GM12872 (cell line): Measurements from ENCODE around the gene ALDH16A1.

Experiments
- TF ChIP-seq, protein P1 (sequence below): IDR thresholded peaks from 3 replicates; pipeline ENCODE4 v1.5.1; 2011; ENCODE audit warnings: low read depth, mild to moderate bottlenecking, low read length, moderate library complexity; ENCODE audit not compliant: insufficient read depth

The ALDH16A1 gene

GRCh38 chr19:49491804-49492572, 39.0 kb downstream of the ALDH16A1 start:
- TF ChIP-seq, protein P1, sequence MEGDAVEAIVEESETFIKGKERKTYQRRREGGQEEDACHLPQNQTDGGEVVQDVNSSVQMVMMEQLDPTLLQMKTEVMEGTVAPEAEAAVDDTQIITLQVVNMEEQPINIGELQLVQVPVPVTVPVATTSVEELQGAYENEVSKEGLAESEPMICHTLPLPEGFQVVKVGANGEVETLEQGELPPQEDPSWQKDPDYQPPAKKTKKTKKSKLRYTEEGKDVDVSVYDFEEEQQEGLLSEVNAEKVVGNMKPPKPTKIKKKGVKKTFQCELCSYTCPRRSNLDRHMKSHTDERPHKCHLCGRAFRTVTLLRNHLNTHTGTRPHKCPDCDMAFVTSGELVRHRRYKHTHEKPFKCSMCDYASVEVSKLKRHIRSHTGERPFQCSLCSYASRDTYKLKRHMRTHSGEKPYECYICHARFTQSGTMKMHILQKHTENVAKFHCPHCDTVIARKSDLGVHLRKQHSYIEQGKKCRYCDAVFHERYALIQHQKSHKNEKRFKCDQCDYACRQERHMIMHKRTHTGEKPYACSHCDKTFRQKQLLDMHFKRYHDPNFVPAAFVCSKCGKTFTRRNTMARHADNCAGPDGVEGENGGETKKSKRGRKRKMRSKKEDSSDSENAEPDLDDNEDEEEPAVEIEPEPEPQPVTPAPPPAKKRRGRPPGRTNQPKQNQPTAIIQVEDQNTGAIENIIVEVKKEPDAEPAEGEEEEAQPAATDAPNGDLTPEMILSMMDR, result no peak

- TF ChIP-seq, protein P1, result no peak
Observed at GRCh38 chr19:49492573-49493405, 39.8 kb downstream of the ALDH16A1 start.

- TF ChIP-seq, protein P1, result no peak
Observed at GRCh38 chr19:49496574-49497008, 43.6 kb downstream of the ALDH16A1 start.

- TF ChIP-seq, protein P1, result no peak
Observed at GRCh38 chr19:49497047-49497788, 44.2 kb downstream of the ALDH16A1 start.

- TF ChIP-seq, protein P1, result no peak
Observed at GRCh38 chr19:49497789-49498103, 44.7 kb downstream of the ALDH16A1 start.

- TF ChIP-seq, protein P1, result no peak
Observed at GRCh38 chr19:49498475-49498874, 45.5 kb downstream of the ALDH16A1 start.

- TF ChIP-seq, protein P1, result no peak
Observed at GRCh38 chr19:49499030-49499670, 46.1 kb downstream of the ALDH16A1 start.
